Stimulated activated CD4-positive, alpha-beta T cell treated with anti-CD3 and anti-CD28 coated beads, Interleukin-1b, Interleukin-23, amount 100 ng/mL, for 24 hours (primary cell): Measurements from ENCODE around the gene GPR143.
A peak's percentile ranks its signal among the peaks of the same experiment; 100 is the strongest.

Source experiments
- DNase-seq, 4 experiments: peaks; one replicate each; pipeline ENCODE4 v3.0.0-alpha.2; 2020; ENCODE audit warnings: low read depth in 4 of 4, low spot score in 1 of 4

Gene GPR143

GRCh38 chrX:9708923-9709553 is 56.6 kb downstream of the GPR143 start:
- peak; percentile 49 to 73 (median 54) for DNase-seq

GRCh38 chrX:9708086-9708485 is 57.6 kb downstream of the GPR143 start:
- no peak for DNase-seq

GRCh38 chrX:9707306-9708033 is 58.2 kb downstream of the GPR143 start:
- DNase-seq = no peak

GRCh38 chrX:9706421-9706820 is 59.2 kb downstream of the GPR143 start:
- no peak for DNase-seq

GRCh38 chrX:9704876-9705465 is 60.7 kb downstream of the GPR143 start:
- DNase-seq = no peak

- no peak for DNase-seq
Observed at GRCh38 chrX:9703406-9703805, 62.2 kb downstream of the GPR143 start.

GRCh38 chrX:9701790-9702189 is 63.9 kb downstream of the GPR143 start:
- DNase-seq = no peak

GRCh38 chrX:9700555-9700954 is 65.1 kb downstream of the GPR143 start:
- no peak for DNase-seq

GRCh38 chrX:9698576-9698975 is 67.1 kb downstream of the GPR143 start:
- DNase-seq = no peak

GRCh38 chrX:9693307-9694001 is 72.2 kb downstream of the GPR143 start:
- DNase-seq = no peak

GRCh38 chrX:9690046-9690445 is 75.6 kb downstream of the GPR143 start:
- DNase-seq = no peak

- DNase-seq = no peak
Observed at GRCh38 chrX:9688833-9689232, 76.8 kb downstream of the GPR143 start.

- no peak for DNase-seq
Observed at GRCh38 chrX:9687899-9688298, 77.7 kb downstream of the GPR143 start.

GRCh38 chrX:9683350-9683749 is 82.3 kb downstream of the GPR143 start:
- DNase-seq = no peak

GRCh38 chrX:9682861-9683260 is 82.8 kb downstream of the GPR143 start:
- no peak for DNase-seq

GRCh38 chrX:9682456-9682855 is 83.2 kb downstream of the GPR143 start:
- no peak for DNase-seq

GRCh38 chrX:9681422-9681821 is 84.2 kb downstream of the GPR143 start:
- DNase-seq = no peak

GRCh38 chrX:9681011-9681410 is 84.6 kb downstream of the GPR143 start:
- no peak for DNase-seq

- no peak for DNase-seq
Observed at GRCh38 chrX:9678215-9678965, 87.3 kb downstream of the GPR143 start.

- DNase-seq = no peak
Observed at GRCh38 chrX:9677098-9677739, 88.4 kb downstream of the GPR143 start.

- no peak for DNase-seq
Observed at GRCh38 chrX:9676738-9677097, 88.9 kb downstream of the GPR143 start.
